Measurements from ENCODE around the gene NOP53. TPM values are rescaled to one million over a fixed set of nuclear protein-coding genes. Genes with fewer than 3 reads are reported as not detected.
"Not testable (repeated sequence)": the region's sequence is repeated elsewhere in the genome, so short reads cannot be mapped to it uniquely, and the experiment has no call there.

The NOP53 gene
- total RNA-seq, 1 experiment from 2014 or later = 146 TPM

- POLR2A ChIA-PET (ENCODE audit: low non-redundant PET) = no interaction called here
- BruUV-seq (replicated peaks) = no TSS peak
- intact Hi-C loops (cut with micrococcal nuclease; ENCODE audit: unreplicated experiment) = no loop called here
Observed at GRCh38 chr19:47776568-47776967, 31.2 kb downstream of the NOP53 start.

GRCh38 chr19:47777245-47778048 is 32.1 kb downstream of the NOP53 start:
- H3K4me1 ChIP-seq (ENCODE audit: insufficient read depth, low read length, poor library complexity, severe bottlenecking); H3K27ac ChIP-seq (ENCODE audit: low read depth, low read length, poor library complexity, severe bottlenecking); H3K27me3 ChIP-seq (replicated peaks; ENCODE audit: insufficient read depth, low read depth, low read length, poor library complexity); DNase-seq (ENCODE audit: low spot score); BruUV-seq (replicated peaks); intact Hi-C loops (cut with micrococcal nuclease; ENCODE audit: unreplicated experiment); POLR2A ChIA-PET (ENCODE audit: low non-redundant PET); H3K9me3 ChIP-seq (ENCODE audit: low read depth, low read length, poor library complexity, severe bottlenecking): not testable (repeated sequence)
- H3K36me3 ChIP-seq (ENCODE audit: insufficient read depth, low read length, poor library complexity, severe bottlenecking) = peaks cover 18% of the 10 kb centered on the region
- CTCF ChIA-PET = interaction anchor here (0.5 kb wide), 1 partner anchor 10 kb away, joined by 9 read pairs; no protein-coding TSS in a partner anchor
- peak overlapping the region; percentile 98 for H3K4me3 ChIP-seq (ENCODE audit: low read depth, low read length, poor library complexity, severe bottlenecking)

More at GRCh38 chr19:47776568-47776967, 31.2 kb downstream of the NOP53 start:
- Histone ChIP-seq H3K9me3 (ENCODE audit: low read depth, low read length, poor library complexity, severe bottlenecking) (no peaks in the 10 kb centered on the region), H3K27me3 (replicated peaks; ENCODE audit: insufficient read depth, low read depth, low read length, poor library complexity) (no peaks in the 10 kb centered on the region), H3K4me3 (ENCODE audit: low read depth, low read length, poor library complexity, severe bottlenecking) (no peak overlapping the region), H3K36me3 (ENCODE audit: insufficient read depth, low read length, poor library complexity, severe bottlenecking) (peaks cover 11% of the 10 kb centered on the region), H3K27ac (ENCODE audit: low read depth, low read length, poor library complexity, severe bottlenecking) (no peak overlapping the region), H3K4me1 (ENCODE audit: insufficient read depth, low read length, poor library complexity, severe bottlenecking) (peaks cover 9% of the 10 kb centered on the region)
- DNase-seq (ENCODE audit: low spot score) = no peak
- CTCF ChIA-PET = interaction anchor here (1.4 kb wide), 1 partner anchor 11 kb away, joined by 10 read pairs; no protein-coding TSS in a partner anchor
- TF ChIP-seq CTCF (conservative IDR thresholded peaks at IDR 0.05; ENCODE audit: low read depth, low read length) (no peak), EZH2 (IDR thresholded peaks at IDR 0.05; ENCODE audit: borderline replicate concordance, low read depth, low read length, poor library complexity, severe bottlenecking) (no peak)

- peak within 1 kb of the TSS; percentile 99 for H3K27ac ChIP-seq (ENCODE audit: low read depth, low read length, poor library complexity, severe bottlenecking)
- H3K27me3 ChIP-seq (replicated peaks; ENCODE audit: insufficient read depth, low read depth, low read length, poor library complexity) = no peaks in the 10 kb centered on the region
- ChIA-PET CTCF (interaction anchor here (0.5 kb wide), 1 partner anchor 9 kb away, joined by 9 read pairs; no protein-coding TSS in a partner anchor), POLR2A (ENCODE audit: low non-redundant PET) (no interaction called here)
- DNase-seq (ENCODE audit: low spot score) = peak; percentile 82
- peak within 1 kb of the TSS; percentile 98 for H3K4me3 ChIP-seq (ENCODE audit: low read depth, low read length, poor library complexity, severe bottlenecking)
- BruUV-seq (replicated peaks) = no TSS peak
- intact Hi-C loops (cut with micrococcal nuclease; ENCODE audit: unreplicated experiment) = no loop called here
- peaks cover 9% of the 10 kb centered on the region for H3K4me1 ChIP-seq (ENCODE audit: insufficient read depth, low read length, poor library complexity, severe bottlenecking)
- no peaks in the 10 kb centered on the region for H3K9me3 ChIP-seq (ENCODE audit: low read depth, low read length, poor library complexity, severe bottlenecking)
- no peak for TF ChIP-seq EZH2 (IDR thresholded peaks at IDR 0.05; ENCODE audit: borderline replicate concordance, low read depth, low read length, poor library complexity, severe bottlenecking)
- H3K36me3 ChIP-seq (ENCODE audit: insufficient read depth, low read length, poor library complexity, severe bottlenecking) = peaks cover 18% of the 10 kb centered on the region
Observed at GRCh38 chr19:47778049-47778953, 33.0 kb downstream of the NOP53 start, which contains the start of gene SELENOW. Gene SELENOW, plus strand, starts transcription at chr19:47778703. Its CDS starts 83 bp downstream, at chr19:47778786.

GRCh38 chr19:47778954-47779351 is 33.6 kb downstream of the NOP53 start:
- POLR2A ChIA-PET (ENCODE audit: low non-redundant PET) = no interaction called here
- TF ChIP-seq EZH2 (IDR thresholded peaks at IDR 0.05; ENCODE audit: borderline replicate concordance, low read depth, low read length, poor library complexity, severe bottlenecking) (no peak), CTCF (conservative IDR thresholded peaks at IDR 0.05; ENCODE audit: low read depth, low read length) (no peak)

More at GRCh38 chr19:47778954-47779351, 33.6 kb downstream of the NOP53 start:
- no peaks in the 10 kb centered on the region for H3K9me3 ChIP-seq (ENCODE audit: low read depth, low read length, poor library complexity, severe bottlenecking)
- no peaks in the 10 kb centered on the region for H3K27me3 ChIP-seq (replicated peaks; ENCODE audit: insufficient read depth, low read depth, low read length, poor library complexity)
- H3K4me1 ChIP-seq (ENCODE audit: insufficient read depth, low read length, poor library complexity, severe bottlenecking) = peaks cover 9% of the 10 kb centered on the region
- TSS peak; percentile 65 for BruUV-seq (replicated peaks)
- intact Hi-C loops (cut with micrococcal nuclease; ENCODE audit: unreplicated experiment) = no loop called here
- peaks cover 24% of the 10 kb centered on the region for H3K36me3 ChIP-seq (ENCODE audit: insufficient read depth, low read length, poor library complexity, severe bottlenecking)
- H3K4me3 ChIP-seq (ENCODE audit: low read depth, low read length, poor library complexity, severe bottlenecking) = peak overlapping the region; percentile 98
- H3K27ac ChIP-seq (ENCODE audit: low read depth, low read length, poor library complexity, severe bottlenecking) = peak overlapping the region; percentile 99
- DNase-seq (ENCODE audit: low spot score) = no peak
- CTCF ChIA-PET = no interaction called here
